HG03460 (cell line): ENCODE results near the gene ABCB11.
"Not testable (repeated sequence)": the region's sequence is repeated elsewhere in the genome, so short reads cannot be mapped to it uniquely, and the experiment has no call there.

Experiments
- ATAC-seq: cut with Tn5 transposase; IDR thresholded peaks from one replicate; pipeline ENCODE4 v1.9.1; 2021; ENCODE audit not compliant: unreplicated experiment

ABCB11 gene

DNA sequence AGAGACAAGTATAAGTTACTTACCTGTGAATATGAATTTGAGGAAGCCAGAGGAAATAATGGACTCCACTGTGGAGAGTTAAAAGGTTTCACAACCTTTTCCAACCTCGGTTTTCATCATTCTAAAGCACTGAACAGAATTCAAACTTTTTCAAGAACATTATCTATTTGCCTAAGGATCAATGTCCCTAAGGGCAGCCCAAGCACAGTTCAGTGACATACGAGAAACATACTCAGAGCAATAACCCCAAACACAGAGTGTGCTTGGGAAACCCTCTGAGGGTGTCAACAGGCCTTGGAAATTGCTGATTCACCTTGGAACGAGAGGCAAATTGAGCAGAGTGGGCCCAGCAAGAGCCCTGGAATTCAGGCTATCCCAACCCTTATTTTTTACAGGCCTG, at the start of gene ABCB11:
TSS of gene ABCB11 (minus strand) at position 123 of the 400 bp plus-strand sequence. CDS start 13,199 bp downstream, outside the sequence.
- ATAC-seq, result no peak

DNA sequence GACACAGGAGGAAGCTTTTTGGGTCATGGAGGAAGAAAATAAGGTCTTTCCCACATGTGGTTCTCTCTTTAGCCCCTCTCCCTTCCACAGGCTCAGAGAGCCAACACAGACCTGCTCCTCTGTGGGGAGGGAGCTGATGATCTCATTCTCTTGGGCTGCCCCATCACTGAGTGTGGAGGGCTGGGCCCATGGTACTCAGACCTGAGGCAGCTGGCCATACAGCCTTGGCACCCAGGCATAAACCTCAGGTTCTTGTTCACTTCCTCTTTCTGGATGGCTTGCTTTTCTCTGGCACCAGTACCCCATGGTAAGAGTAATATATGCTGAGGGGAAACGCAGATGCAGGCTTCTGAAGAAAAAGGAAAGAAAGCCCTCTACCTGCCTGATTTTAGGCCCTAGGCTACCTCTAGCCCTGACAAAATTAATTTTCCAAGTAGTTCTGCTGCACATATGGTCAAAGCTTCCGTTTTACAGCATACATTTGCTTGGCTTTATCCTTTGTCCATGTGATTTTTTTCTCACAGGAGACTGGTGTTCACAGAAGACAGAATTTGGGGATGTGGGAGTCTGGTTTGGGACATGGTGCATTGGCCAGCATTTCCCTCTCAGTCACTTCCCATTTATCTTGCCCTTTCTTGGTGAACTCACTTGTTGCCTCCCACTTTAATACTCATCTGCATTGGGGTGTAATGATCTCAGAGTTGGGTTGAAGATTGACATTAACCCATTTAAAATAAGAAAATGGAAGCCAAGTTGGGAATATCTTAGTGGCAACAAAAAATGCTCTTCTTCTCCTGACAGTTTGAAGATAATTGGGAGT, 49.3 kb upstream of the ABCB11 start:
- peak; percentile 81 for ATAC-seq

DNA sequence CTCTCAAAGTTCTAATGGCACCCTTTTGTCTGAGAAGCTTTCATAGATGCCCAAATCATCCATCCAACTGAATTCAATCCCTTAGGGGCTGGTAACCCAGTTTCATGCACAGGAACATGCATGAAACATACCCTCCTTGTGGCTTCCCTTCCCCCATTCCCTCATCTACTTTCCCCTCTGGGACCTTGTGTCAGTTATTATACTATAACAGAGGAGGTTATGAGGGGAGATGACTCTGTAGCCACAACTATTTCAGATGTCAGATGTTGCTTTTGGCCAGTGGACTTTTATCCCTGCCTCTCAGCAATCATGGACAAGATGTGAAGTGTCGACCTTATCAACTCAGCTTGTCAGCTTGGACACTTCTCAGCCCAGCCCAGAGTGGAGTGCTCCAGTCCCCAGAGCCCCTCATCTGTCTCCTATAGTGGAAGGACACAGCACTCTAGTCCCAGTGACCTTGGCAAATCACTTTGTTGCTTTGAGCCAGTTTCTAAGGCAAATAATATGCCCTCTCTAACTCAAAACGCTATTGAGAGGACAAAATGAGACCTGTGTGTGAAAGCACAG, 46.6 kb upstream of the ABCB11 start:
- ATAC-seq, result no peak

DNA sequence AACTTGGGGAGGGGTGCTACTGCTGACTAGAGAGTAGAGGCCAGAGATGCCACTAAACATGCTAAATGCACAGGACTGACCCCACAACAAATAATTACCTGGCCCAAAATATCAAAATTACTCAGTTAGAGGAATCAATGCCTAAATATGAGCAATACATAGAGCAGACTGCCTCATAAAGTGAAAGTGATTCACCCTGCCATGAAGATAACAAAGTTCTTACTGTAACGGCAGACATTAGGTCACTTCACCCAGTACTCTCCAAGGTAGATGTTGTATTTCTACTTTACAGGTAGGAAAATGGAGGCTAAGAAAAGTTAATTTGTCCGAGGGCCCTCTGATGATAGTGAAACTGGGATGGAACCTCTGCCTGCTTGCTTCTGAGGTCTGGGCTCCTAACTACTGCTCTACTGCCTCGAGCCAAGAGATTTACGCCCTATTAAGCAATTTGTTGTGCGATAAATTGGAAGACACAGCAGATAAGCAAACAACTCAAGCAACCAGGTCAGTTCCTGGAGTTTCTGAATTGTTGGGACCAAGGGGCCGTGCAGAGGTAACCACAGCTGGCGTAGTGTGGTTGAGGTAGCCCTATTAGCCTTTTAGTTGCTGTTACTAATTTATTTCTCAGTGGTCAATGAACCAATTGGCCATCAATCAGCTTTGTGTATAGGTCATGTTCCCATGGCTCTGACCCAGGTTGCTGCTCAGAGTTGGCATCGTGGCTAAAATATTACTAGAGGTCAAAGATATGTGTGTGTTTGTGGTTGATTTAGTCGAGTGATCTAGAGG, 43.0 kb upstream of the ABCB11 start:
- ATAC-seq, result no peak

DNA sequence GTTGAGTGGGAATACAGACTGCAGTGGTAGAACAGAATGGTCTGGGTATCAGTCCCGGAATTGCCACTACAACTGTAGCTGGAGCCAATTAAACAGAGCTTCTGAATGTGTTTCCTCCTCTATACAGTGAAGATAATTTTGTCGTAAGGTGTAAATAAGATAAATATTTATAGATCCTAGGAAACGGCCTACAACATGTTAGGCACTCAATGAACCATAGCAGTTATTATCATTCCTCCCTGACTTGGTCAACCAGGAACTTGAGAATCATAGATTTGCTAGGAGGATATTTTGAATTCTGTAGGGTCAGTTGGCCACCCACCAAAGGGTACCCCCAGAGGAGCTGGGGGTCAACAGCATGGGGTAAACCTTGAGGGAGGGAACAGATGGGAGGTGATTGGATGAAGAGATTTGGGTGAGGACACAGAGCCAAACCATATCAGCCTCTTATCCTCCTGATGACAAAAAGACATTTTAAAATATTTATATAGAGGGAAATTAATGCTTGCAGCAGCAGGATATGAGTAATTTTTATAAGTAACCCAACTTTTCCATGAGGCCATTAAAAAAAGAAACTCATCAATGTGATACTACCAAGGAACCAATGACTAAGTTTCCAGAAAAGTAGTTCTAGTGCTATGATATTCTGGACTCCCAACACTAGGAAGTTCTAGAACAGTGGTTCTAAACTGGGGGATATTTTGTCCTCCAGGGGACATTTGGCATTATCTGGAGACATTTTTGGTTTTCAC, 42.3 kb upstream of the ABCB11 start:
- ATAC-seq, result no peak

DNA sequence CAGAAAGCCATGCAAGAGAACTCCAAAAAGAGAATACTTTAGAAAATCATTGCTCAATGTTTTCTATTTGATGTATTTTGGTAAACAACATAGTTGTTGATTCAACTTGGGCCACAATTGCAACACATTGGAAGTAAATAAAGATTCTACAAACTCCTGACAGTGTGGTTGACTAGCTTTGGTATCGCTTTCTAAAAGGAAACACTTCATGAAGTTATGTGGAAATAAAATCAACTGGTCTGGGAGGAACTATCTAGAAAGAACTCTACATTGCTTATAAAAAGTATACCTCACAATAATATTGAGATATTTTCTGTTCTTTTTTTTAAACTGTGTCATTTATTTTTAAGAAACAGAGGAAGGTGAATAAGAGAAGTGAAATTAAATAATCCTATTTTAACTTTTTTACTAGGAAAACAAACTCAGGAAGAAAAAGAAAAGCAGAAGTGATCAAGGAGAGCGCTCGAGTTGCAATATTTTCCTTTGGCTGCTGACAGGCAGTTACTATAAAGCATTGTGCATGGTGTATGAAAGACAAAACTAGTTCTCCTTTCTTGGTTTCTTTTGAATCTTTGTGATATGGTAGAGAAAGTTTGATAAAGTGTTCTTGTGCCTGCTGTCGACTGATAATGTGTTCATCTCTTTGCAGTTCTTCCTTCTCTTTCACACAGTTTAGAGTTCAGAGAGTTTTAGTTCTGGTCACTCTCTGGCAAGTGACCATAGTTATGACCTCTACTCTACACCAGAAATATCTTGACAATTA, 41.2 kb upstream of the ABCB11 start:
- ATAC-seq, result no peak

DNA sequence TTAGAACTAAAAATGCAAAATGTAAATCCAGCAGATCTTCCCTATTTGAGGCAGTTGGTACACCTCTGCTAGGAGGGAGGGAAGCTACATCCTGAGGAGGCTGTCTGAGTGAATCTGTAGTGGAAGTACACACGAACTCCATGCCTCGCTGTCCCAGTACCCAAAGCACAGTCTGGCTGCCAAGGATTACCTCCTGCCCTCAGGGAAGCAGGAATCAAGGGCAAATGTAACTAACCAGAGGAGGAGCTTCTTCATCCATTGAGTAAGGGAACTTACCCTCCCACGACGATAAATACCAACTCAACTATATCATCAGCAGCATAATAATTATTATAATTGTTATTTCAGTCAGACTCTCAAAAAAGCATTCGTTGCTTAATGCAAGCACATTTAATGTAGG, 40.3 kb upstream of the ABCB11 start:
- ATAC-seq, result no peak

DNA sequence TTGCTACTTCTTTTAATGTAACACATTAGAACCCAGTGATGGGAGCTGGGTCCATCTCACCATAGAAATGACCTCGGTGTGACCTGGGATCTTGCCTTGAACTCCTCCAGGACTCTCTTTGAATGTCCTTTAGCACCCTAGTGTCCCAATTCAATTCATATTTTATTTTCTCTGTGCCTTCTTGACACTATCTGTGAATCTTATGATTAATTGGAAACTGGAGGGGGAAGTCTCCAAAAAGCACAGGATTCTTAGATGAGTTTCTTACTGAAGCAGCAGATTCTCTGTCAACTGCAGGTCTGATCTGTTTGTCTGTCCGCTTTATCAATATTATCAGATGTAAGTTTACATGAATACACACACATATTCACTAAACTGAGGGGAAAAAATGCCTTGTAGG, 38.7 kb upstream of the ABCB11 start:
- ATAC-seq, result no peak

DNA sequence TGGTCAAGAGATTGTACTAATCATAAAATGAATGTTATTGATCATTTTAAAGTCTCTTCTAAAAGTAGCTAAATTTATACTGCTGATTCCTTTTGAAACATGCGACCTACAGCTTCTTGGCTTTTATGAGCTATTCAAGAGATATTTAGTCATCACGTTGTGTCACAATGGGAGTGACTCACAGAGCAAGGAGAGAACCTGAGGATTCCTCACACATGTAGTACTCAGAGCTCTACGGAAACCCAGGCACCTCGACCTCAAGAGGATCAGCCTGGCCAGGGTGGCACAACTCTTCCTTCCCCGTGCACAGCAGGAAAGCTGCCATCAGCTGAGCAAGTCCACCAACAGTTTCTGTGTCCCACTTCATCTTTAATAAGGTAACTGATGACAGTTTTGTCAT, 38.2 kb upstream of the ABCB11 start, which contains the start of gene DHRS9:
TSS of gene DHRS9 (plus strand) at position 223 of the 400 bp plus-strand sequence. CDS start 12,019 bp downstream, outside the sequence.
- no peak for ATAC-seq

DNA sequence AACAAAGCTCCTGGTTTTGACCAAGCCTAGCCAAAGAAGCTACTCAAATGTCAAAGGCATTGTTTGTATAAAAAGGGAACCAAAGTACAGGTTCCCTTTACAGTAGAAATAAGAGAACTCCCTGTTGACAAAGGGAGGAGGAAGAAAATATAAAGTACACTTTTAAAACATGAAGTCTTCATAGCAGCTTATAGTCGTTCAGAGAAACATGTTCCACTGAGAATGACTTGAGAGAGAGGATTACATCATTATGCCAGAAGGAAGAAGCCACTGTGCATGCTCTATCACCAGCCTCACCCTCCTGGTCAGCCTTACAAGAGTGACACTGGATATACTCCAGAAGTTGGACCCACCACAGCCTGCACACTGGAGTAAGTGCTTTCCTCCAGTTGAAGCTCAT, 35.8 kb upstream of the ABCB11 start:
- no peak for ATAC-seq

DNA sequence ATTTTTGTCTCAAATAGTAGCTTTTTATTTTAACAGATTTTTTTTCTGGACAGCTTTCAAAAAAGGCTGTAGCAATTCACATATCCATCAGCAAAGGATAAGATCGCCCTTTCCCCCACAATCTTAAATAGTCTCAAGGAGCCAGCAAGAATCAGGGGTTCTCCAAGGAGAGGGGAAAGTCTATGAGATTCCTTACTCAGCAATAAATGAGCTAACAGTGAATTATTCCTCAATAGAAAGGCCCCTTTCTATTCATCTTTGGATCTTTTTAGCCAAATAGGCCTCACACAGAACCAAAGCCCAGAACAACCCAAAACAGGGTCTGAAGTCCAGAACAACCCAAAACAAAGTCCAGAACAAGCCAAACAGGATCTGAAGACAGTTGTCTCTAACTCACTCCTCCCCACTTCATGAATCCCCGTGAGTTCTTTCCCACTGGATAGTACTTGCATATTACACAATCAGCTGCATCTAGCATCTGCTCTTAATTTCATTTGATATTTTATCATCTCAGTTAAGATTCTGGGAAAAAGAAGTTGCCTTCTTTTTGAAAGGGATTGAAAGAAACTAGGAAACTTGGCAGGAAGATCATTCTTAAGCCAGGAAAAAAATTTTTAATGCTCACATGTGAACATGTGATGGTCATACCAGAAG, 34.9 kb upstream of the ABCB11 start:
- ATAC-seq, result no peak

DNA sequence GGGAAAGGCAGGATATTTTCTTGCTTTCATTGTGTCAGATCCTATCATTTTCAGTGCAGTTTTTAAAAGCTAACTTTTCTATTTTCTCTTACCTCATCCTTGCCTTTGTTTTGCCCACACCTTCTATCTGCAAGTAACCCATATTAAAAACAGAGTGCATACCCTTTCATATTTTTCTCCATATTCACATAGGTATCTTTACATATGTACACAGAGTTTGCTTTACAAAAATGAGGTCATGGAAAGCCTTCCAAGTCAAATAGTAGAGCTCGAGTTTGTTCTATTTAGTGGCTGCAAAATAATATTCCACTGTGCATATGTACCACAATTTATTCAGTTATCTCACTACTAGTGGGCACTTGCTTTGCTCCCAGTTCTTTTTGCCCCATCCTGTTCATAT, 34.3 kb upstream of the ABCB11 start:
- no peak for ATAC-seq

DNA sequence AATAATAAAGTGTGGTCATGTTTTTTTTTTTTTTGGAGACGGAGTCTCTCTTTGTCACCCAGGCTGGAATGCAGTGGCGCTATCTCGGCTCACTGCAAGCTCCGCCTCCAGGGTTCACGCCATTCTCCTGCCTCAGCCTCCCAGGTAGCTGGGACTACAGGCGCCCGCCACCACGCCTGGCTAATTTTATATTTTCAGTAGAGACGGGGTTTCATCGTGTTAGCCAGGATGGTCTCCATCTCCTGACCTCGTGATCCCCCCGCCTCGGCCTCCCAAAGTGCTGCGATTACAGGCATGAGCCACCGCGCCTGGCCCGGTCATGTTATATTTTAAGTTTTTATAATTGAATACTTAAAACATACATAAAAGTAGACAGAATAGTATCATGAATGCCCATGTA, 33.1 kb upstream of the ABCB11 start:
- not testable (repeated sequence) for ATAC-seq

DNA sequence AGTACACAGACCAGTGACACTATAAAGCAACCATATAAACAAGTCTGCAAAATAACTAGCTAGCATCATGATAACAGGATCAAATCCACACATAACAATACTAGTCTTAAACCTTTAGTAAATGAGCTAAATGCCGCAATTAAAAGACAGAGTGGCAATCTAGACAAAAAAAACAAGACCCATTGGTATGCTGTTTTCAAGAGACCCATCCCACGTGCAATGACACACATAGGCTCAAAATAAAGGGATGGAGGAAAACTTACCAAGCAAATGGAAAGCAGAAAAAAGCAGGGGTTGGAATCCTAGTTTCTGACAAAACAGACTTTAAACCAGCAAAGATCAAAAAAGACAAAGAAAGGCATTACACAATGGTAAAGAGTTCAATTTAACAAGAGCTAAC, 23.5 kb upstream of the ABCB11 start:
- ATAC-seq, result not testable (repeated sequence)

DNA sequence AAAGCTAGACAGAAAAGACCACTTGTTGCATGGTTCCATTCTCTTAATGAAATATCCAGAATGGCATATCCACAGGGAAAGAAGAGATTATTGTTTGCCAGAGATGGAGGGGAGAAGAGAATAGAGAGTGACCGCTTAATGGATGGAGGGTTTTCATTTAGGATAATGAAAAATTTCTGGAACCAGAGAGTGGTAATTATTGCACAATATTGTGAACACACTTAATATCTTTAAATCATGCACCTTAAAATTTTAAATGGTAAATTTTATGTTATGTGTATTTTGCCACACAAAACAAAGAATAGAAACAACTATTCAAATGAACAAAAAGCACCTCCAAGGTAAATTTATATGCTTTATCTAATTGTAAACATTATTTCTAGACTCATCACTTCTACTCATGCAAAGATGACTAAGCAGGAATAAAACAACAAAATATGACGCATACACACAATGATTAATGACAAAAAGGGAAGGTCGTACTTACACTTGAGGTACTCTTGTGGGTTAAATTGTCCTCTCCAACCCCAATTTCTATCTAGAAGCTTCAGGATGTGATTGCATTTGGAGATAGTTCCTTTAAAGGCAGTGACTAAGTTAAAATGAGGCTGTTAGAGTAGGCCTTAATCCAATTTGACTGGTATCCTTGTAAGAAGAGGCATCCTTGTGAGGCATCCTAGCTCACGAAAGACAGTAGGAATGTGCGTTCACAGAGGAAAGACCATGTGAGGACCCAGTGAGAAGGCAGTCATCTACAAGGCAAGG, 19.5 kb upstream of the ABCB11 start:
- no peak for ATAC-seq

DNA sequence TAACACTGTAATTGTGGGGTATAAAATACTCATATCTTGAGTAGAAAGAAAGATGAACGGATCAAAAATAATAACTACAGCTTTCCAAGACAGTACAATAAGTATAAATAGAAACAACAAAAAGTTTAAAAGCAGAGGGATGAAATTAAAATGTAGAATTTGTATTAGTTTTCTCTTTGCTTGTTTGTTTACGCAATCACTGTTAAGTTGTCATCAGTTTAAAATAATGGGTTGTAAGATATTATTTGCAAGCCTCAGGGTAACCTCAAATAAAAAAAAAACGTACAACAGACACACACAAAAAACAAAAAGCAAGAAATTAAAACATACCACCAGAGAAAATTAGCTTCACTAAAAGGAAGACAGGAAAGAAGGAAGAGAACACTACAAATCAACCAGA, 18.0 kb upstream of the ABCB11 start:
- no peak for ATAC-seq

DNA sequence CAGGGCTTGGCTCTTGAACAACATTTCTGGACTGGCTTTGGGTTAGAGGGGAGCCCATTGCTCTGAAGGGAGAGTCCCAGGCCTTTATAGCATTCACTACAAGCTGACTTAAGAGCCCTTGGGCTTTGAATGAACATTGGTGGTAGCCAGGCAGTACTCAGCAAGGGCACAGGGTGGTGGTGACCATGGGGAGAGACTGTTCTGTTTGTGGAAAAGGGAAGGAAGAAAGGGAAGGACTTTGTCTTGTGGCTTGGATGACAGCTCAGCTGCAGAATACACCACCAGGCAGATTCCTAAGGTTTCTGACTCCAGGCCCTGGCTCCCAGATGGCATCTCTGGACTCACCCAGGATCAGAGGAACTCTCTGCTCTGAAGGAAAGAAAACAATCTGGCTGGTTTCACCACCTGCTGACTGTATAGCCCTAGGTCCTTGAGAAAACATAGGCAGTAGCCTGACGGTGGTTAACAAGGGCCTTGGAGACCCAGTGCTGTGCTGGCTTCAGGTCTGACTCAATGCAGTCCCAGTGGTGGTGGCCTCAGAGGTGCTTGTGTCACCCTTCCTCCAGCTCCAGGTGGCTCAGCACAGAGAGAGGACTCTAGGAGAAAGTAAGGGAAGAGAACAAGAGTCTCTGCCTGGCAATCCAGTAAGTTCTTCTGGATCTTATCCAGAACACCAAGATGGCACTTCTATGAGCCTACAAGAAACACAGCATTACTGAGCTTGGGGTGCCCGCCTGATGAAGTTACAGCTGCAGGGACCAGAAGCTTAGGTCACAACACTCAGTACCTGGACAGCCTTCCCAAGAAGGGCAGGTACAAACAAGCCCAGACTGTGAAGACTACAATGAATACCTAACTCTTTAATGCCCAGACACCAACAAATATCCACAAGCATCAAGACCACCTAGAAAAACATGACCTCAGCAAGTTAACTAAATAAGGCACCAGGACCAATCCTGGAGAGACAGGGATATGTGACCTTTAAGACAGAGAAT, 16.4 kb upstream of the ABCB11 start:
- ATAC-seq, result no peak
